HepG2 (cell line): ENCODE measurements around the gene S100P. TPM values are rescaled to one million over a fixed set of nuclear protein-coding genes. Genes with fewer than 3 reads are reported as not detected.
A peak's percentile ranks its signal among the peaks of the same experiment; 100 is the strongest.

Experiments
- ARID2 ChIP-seq: sonication (generic); formaldehyde crosslinking; IDR thresholded peaks from 2 replicates; pipeline ENCODE4 v1.8.1; 2022; ENCODE audit warnings: mild to moderate bottlenecking, missing genetic modification reagents, borderline replicate concordance
- BHLHE40 ChIP-seq: IDR thresholded peaks from 2 replicates; pipeline ENCODE4 v1.6.1; 2011; ENCODE audit warnings: low read length, improper control_type of control experiment
- ESRRA ChIP-seq: sonication (generic); formaldehyde crosslinking; IDR thresholded peaks from 2 replicates; pipeline ENCODE4 v1.5.1; 2020; ENCODE audit warnings: mild to moderate bottlenecking, low read depth, missing genetic modification reagents
- GABPB1 ChIP-seq: IDR thresholded peaks from 2 replicates; pipeline ENCODE4 v1.6.1; 2016; ENCODE audit warnings: mild to moderate bottlenecking, missing genetic modification reagents, moderate library complexity, missing compliant biosample characterization
- GTF3A ChIP-seq: sonication (generic); formaldehyde crosslinking; conservative IDR thresholded peaks from 2 replicates; pipeline ENCODE4 v1.4.0; 2020; ENCODE audit warnings: mild to moderate bottlenecking, missing genetic modification reagents
- KAT2B ChIP-seq: fragments of 150-350 bp; IDR thresholded peaks from 2 replicates; pipeline ENCODE4 v1.6.1; 2014; ENCODE audit warnings: low read depth, low read length, borderline replicate concordance
- KDM1A ChIP-seq: IDR thresholded peaks from 2 replicates; pipeline ENCODE4 v1.6.1; 2016; ENCODE audit warnings: missing compliant biosample characterization
- MYNN ChIP-seq: sonication (generic); formaldehyde crosslinking; IDR thresholded peaks from 2 replicates; pipeline ENCODE4 v1.4.0; 2020; ENCODE audit warnings: mild to moderate bottlenecking, low read depth, missing genetic modification reagents
- NR2F6 ChIP-seq, 2 experiments: IDR thresholded peaks; 2 replicates each; pipeline ENCODE4 v1.6.1; 2016; ENCODE audit warnings: antibody characterized with exemption in 1 of 2, mild to moderate bottlenecking in 1 of 2
- NRL ChIP-seq: sonication (generic); formaldehyde crosslinking; IDR thresholded peaks from 2 replicates; pipeline ENCODE4 v1.5.0; 2020; ENCODE audit warnings: missing genetic modification reagents, mild to moderate bottlenecking, moderate library complexity, borderline replicate concordance
- POLR2A ChIP-seq, 2 experiments: IDR thresholded peaks; 2 replicates each; pipeline ENCODE4 v1.6.1; 2011; ENCODE audit warnings: low read depth in 2 of 2, low read length in 2 of 2, mild to moderate bottlenecking in 1 of 2, moderate library complexity in 1 of 2; ENCODE audit not compliant: insufficient read depth in 1 of 2
- RBFOX2 ChIP-seq: fragments of 200-400 bp; formaldehyde crosslinking; IDR thresholded peaks from 2 replicates; pipeline ENCODE4 v1.6.1; 2017; ENCODE audit warnings: low read depth, mild to moderate bottlenecking, low read length
- ZBTB8A ChIP-seq: sonication (generic); formaldehyde crosslinking; IDR thresholded peaks from 2 replicates; pipeline ENCODE4 v1.4.0; 2020; ENCODE audit warnings: mild to moderate bottlenecking, low read depth, missing genetic modification reagents, borderline replicate concordance
- ZGPAT ChIP-seq: IDR thresholded peaks from 2 replicates; pipeline ENCODE4 v1.6.1; 2016; ENCODE audit warnings: mild to moderate bottlenecking
- ZNF260 ChIP-seq: sonication (generic); formaldehyde crosslinking; IDR thresholded peaks from 2 replicates; pipeline ENCODE4 v1.4.0; 2020; ENCODE audit warnings: missing genetic modification reagents, low read depth, mild to moderate bottlenecking, borderline replicate concordance
- ZNF280B ChIP-seq: sonication (generic); formaldehyde crosslinking; IDR thresholded peaks from 2 replicates; pipeline ENCODE4 v1.5.0; 2020; ENCODE audit warnings: missing genetic modification reagents, mild to moderate bottlenecking, borderline replicate concordance
- ZNF280D ChIP-seq: sonication (generic); formaldehyde crosslinking; IDR thresholded peaks from 2 replicates; pipeline ENCODE4 v1.5.1; 2020; ENCODE audit warnings: mild to moderate bottlenecking, missing genetic modification reagents
- ZNF564 ChIP-seq: sonication (generic); formaldehyde crosslinking; IDR thresholded peaks from 2 replicates; pipeline ENCODE4 v1.8.1; 2023; ENCODE audit warnings: mild to moderate bottlenecking, missing genetic modification reagents
- ZNF572 ChIP-seq: sonication (generic); formaldehyde crosslinking; IDR thresholded peaks from 2 replicates; pipeline ENCODE4 v1.5.1; 2020; ENCODE audit warnings: mild to moderate bottlenecking, missing genetic modification reagents
- ZNF687 ChIP-seq: sonication (generic); formaldehyde crosslinking; IDR thresholded peaks from 2 replicates; pipeline ENCODE4 v1.5.1; 2020; ENCODE audit warnings: mild to moderate bottlenecking, missing genetic modification reagents, moderate library complexity
- ZSCAN9 ChIP-seq: IDR thresholded peaks from 2 replicates; pipeline ENCODE4 v1.6.1; 2016; ENCODE audit warnings: borderline replicate concordance
- polyA plus RNA-seq, 8 experiments: library from polyadenylated mRNA; depleted of rRNA in 3 of 8; stranded (reverse) in 7 of 8; unstranded in 1 of 8; fragments of >200 nt; fragmentation: Illumina TruSeq in 4 of 8; extraction: Trizol in 4 of 8; gene quantifications; 2 replicates each; pipeline versions ENCODE4 v1.2.1 to v1.2.3, GENCODE V29; 2011 to 2016; ENCODE audit warnings: low read depth in 4 of 8, missing spikeins in 1 of 8, mixed read lengths in 1 of 8; ENCODE audit not compliant: insufficient read depth in 1 of 8
- total RNA-seq, 5 experiments: library from RNA; depleted of rRNA; stranded (reverse); fragments of >200 nt; fragmentation: Illumina TruSeq; extraction: Trizol; gene quantifications; 2 replicates each; pipeline ENCODE4 v1.2.3, GENCODE V29; 2016; ENCODE audit warnings: low read depth in 1 of 5

S100P gene
- total and polyA plus RNA-seq, 2 of the 13 experiments (the other 11 are each of a cell fraction or from before 2014, with no cell fraction given) = 278 to 1,649 TPM

- TF ChIP-seq ZNF280D (CRISPR knock-in tag) (peak; percentile 8), ZGPAT (CRISPR knock-in tag) (no peak), NRL (peak; percentile 64; the same call in 1 of the 2 replicates), ZNF687 (CRISPR knock-in tag) (peak; percentile 69), GABPB1 (CRISPR knock-in tag) (peak; percentile 30; the same call in 1 of the 2 replicates), ZNF572 (CRISPR knock-in tag) (no peak), ZSCAN9 (CRISPR knock-in tag) (no peak), BHLHE40 (0 out of 2 replicates have a peak, but pooled peaks have one; percentile 2), ZNF564 (CRISPR knock-in tag) (peak; percentile 75; the same call in 1 of the 2 replicates), MYNN (CRISPR knock-in tag) (no peak), ZNF280B (CRISPR knock-in tag) (no peak), ZBTB8A (no peak), ARID2 (CRISPR knock-in tag) (no peak), KAT2B (no peak), NR2F6 (IDR thresholded peaks at IDR 0.05) (no peak), NR2F6 (CRISPR knock-in tag; IDR thresholded peaks at IDR 0.05) (no peak), RBFOX2 (peak; percentile 74), GTF3A (no peak), ZNF260 (CRISPR knock-in tag) (no peak), ESRRA (CRISPR knock-in tag) (no peak), POLR2A (IDR thresholded peaks at IDR 0.05; ENCODE audit: insufficient read depth in 1 of 2, low read depth in 2 of 2, low read length in 2 of 2) (peak in 1 of 2 experiments; percentile 57; a peak in 2 of 4 replicates), KDM1A (CRISPR knock-in tag) (no peak)
Observed at GRCh38 chr4:6689506-6689960, 4.1 kb upstream of the S100P start (continued).
